ENCODE results near the gene CNPY1.

The CNPY1 gene

DNA sequence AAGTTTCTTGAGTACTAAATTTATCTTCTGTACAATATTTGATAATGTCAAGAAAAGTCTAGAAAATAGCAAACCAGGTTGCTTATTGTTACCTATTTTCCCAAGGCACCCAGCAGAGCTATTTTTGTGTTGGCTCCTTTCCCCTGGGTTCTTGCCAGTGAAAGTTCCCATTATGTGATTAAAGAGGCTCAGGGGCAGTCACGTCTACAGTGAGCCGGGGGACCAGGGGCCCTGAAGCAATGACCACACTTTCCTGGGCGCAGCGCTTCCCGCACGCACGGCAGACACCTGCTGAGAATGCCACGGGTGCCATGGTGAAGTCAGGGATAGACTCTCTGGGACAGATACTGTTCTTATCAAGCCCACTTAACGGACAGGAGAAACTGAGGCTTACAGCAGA is 10.4 kb upstream of the CNPY1 start:
- TF ChIP-seq TAF1 (IDR thresholded peaks at IDR 0.05; ENCODE audit: low read depth), result no peak
- TF ChIP-seq USF1 (IDR thresholded peaks at IDR 0.05), result no peak
- no peak for TF ChIP-seq NFIC (IDR thresholded peaks at IDR 0.05)
- TF ChIP-seq, protein P1, sequence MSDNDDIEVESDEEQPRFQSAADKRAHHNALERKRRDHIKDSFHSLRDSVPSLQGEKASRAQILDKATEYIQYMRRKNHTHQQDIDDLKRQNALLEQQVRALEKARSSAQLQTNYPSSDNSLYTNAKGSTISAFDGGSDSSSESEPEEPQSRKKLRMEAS (IDR thresholded peaks at IDR 0.05), result no peak
- no peak for TF ChIP-seq CEBPB (IDR thresholded peaks at IDR 0.05)
- no peak for TF ChIP-seq RAD21 (IDR thresholded peaks at IDR 0.05; ENCODE audit: low read depth)

GRCh38 chr7:155555116-155555695 is 8.8 kb upstream of the CNPY1 start:
- TF ChIP-seq EP300 (IDR thresholded peaks at IDR 0.05; ENCODE audit: borderline replicate concordance) (no peak), TEAD4 (IDR thresholded peaks at IDR 0.05) (no peak), EGR1 (IDR thresholded peaks at IDR 0.05) (no peak), FOXM1 (IDR thresholded peaks at IDR 0.05; ENCODE audit: borderline replicate concordance, low read depth) (no peak), CEBPB (IDR thresholded peaks at IDR 0.05) (no peak), CREB1 (IDR thresholded peaks at IDR 0.05; ENCODE audit: low read depth) (no peak), RAD21 (IDR thresholded peaks at IDR 0.05; ENCODE audit: low read depth) (no peak), YY1 (IDR thresholded peaks at IDR 0.05; ENCODE audit: low read depth) (no peak), ZBTB7A (IDR thresholded peaks at IDR 0.05; ENCODE audit: low read depth) (no peak), USF1 (IDR thresholded peaks at IDR 0.05) (no peak), NFIC (IDR thresholded peaks at IDR 0.05) (no peak)
- TF ChIP-seq, protein P1 (IDR thresholded peaks at IDR 0.05), result no peak
- TF ChIP-seq, protein P2, sequence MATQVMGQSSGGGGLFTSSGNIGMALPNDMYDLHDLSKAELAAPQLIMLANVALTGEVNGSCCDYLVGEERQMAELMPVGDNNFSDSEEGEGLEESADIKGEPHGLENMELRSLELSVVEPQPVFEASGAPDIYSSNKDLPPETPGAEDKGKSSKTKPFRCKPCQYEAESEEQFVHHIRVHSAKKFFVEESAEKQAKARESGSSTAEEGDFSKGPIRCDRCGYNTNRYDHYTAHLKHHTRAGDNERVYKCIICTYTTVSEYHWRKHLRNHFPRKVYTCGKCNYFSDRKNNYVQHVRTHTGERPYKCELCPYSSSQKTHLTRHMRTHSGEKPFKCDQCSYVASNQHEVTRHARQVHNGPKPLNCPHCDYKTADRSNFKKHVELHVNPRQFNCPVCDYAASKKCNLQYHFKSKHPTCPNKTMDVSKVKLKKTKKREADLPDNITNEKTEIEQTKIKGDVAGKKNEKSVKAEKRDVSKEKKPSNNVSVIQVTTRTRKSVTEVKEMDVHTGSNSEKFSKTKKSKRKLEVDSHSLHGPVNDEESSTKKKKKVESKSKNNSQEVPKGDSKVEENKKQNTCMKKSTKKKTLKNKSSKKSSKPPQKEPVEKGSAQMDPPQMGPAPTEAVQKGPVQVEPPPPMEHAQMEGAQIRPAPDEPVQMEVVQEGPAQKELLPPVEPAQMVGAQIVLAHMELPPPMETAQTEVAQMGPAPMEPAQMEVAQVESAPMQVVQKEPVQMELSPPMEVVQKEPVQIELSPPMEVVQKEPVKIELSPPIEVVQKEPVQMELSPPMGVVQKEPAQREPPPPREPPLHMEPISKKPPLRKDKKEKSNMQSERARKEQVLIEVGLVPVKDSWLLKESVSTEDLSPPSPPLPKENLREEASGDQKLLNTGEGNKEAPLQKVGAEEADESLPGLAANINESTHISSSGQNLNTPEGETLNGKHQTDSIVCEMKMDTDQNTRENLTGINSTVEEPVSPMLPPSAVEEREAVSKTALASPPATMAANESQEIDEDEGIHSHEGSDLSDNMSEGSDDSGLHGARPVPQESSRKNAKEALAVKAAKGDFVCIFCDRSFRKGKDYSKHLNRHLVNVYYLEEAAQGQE (IDR thresholded peaks at IDR 0.05; ENCODE audit: low read depth), result no peak

- TF ChIP-seq TEAD4 (IDR thresholded peaks at IDR 0.05) (no peak), EGR1 (IDR thresholded peaks at IDR 0.05) (no peak), TAF1 (IDR thresholded peaks at IDR 0.05; ENCODE audit: low read depth) (no peak), TCF12 (IDR thresholded peaks at IDR 0.05; ENCODE audit: low read depth) (no peak), CREB1 (IDR thresholded peaks at IDR 0.05; ENCODE audit: low read depth) (no peak), EP300 (IDR thresholded peaks at IDR 0.05; ENCODE audit: borderline replicate concordance) (no peak), YY1 (IDR thresholded peaks at IDR 0.05; ENCODE audit: low read depth) (no peak), ZBTB7A (IDR thresholded peaks at IDR 0.05; ENCODE audit: low read depth) (no peak)
- TF ChIP-seq, protein P2 (IDR thresholded peaks at IDR 0.05; ENCODE audit: low read depth), result no peak
- TF ChIP-seq, protein P1 (IDR thresholded peaks at IDR 0.05), result no peak
Measured at GRCh38 chr7:155553871-155554270, 7.5 kb upstream of the CNPY1 start.

DNA sequence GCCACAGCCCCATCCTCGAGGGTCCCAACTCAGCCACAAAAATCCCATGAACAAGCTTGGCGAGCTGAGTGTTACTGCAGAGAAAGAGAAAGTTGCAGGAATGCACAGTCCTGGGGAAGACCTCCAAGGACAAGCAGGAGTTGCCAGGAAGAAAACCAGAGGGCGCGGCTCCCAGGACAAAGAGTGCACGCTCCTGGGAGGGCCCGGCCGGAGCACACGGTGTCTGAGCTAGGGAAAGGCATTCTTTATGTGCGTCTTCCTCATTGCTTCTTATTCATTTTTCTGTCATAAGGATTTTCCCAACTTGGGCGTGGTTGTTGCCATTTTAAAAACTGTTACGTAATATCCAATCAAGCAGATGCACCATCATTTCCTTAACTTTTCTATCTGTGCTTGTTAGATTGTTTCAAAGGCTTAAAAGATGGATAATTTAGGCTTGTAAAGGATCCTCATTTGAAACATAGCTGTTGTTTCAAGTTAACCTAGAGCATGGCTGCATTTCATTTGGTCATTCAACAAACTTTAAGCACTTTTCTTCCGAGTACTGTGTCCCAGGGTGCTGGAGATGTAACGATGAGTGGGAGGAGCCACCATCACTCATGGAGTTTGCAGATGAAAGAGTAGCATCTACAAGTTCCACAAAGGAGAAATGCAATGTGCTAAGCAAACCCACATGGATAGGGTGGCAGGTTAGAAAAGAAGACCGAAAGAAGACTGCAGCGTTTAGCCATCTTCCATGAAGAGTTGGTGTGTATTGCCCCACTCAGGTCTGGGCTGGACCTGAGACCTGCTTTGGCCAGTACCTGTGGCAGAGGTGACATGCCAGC is 5.6 kb upstream of the CNPY1 start:
- TF ChIP-seq TEAD4 (IDR thresholded peaks at IDR 0.05), result no peak
- TF ChIP-seq EP300 (IDR thresholded peaks at IDR 0.05; ENCODE audit: borderline replicate concordance), result no peak
- no peak for TF ChIP-seq EGR1 (IDR thresholded peaks at IDR 0.05)
- no peak for TF ChIP-seq FOXM1 (IDR thresholded peaks at IDR 0.05; ENCODE audit: borderline replicate concordance, low read depth)
- no peak for TF ChIP-seq NFIC (IDR thresholded peaks at IDR 0.05)
- no peak for TF ChIP-seq USF1 (IDR thresholded peaks at IDR 0.05)
- TF ChIP-seq, protein P2 (IDR thresholded peaks at IDR 0.05; ENCODE audit: low read depth), result no peak
- TF ChIP-seq ZBTB7A (IDR thresholded peaks at IDR 0.05; ENCODE audit: low read depth), result no peak
- no peak for TF ChIP-seq TCF12 (IDR thresholded peaks at IDR 0.05; ENCODE audit: low read depth)
- no peak for TF ChIP-seq CREB1 (IDR thresholded peaks at IDR 0.05; ENCODE audit: low read depth)
- TF ChIP-seq RAD21 (IDR thresholded peaks at IDR 0.05; ENCODE audit: low read depth), result no peak
- TF ChIP-seq CEBPB (IDR thresholded peaks at IDR 0.05), result no peak
- TF ChIP-seq TAF1 (IDR thresholded peaks at IDR 0.05; ENCODE audit: low read depth), result no peak
- TF ChIP-seq, protein P1 (IDR thresholded peaks at IDR 0.05), result no peak
- no peak for TF ChIP-seq YY1 (IDR thresholded peaks at IDR 0.05; ENCODE audit: low read depth)
